Left ventricle myocardium inferior (tissue), 1 donor: Measurements from ENCODE around the gene HYCC2. TPM values are rescaled to one million over a fixed set of nuclear protein-coding genes. Genes with fewer than 3 reads are reported as not detected.
A peak's percentile ranks its signal among the peaks of the same experiment; 100 is the strongest.
"Not testable (repeated sequence)": the region's sequence is repeated elsewhere in the genome, so short reads cannot be mapped to it uniquely, and the experiment has no call there.

Experiments used
- DNase-seq: peaks from one replicate; pipeline ENCODE4 v3.0.0-alpha.2; 2020
- H3K27ac ChIP-seq: fragments of 200-600 bp; replicated peaks from 2 replicates; pipeline ENCODE4 v1.8.0; 2021
- H3K27me3 ChIP-seq: fragments of 200-600 bp; 2 replicates; pipeline ENCODE4 v1.8.0; 2021; ENCODE audit warnings: low read depth
- H3K36me3 ChIP-seq: fragments of 200-600 bp; 2 replicates; pipeline ENCODE4 v1.8.0; 2021
- H3K4me1 ChIP-seq: fragments of 200-600 bp; 2 replicates; pipeline ENCODE4 v1.8.0; 2021
- H3K4me3 ChIP-seq: fragments of 200-600 bp; 2 replicates; pipeline ENCODE4 v1.8.0; 2021; ENCODE audit warnings: mild to moderate bottlenecking, moderate library complexity
- H3K9me3 ChIP-seq: fragments of 200-600 bp; replicated peaks from 2 replicates; pipeline ENCODE4 v1.8.0; 2021
- CTCF ChIP-seq: fragments of 200-600 bp; IDR thresholded peaks from 2 replicates; pipeline ENCODE4 v1.8.0; 2021; ENCODE audit warnings: antibody characterized with exemption, mild to moderate bottlenecking, borderline replicate concordance
- intact Hi-C: fragments of 100-400 bp; cut with micrococcal nuclease; formaldehyde crosslinking; loops from one replicate; pipeline ENCODE4 v1.11.0; 2022
- total RNA-seq: library from RNA; stranded (reverse); fragmentation: NEBNext Ultra II Directional; extraction: Animal tissue kit (Norgen Biotek cat#: 25700); gene quantifications from one replicate; pipeline ENCODE4 v1.2.1, GENCODE V29; 2021
- donor health status: DM: no; HTN: yes; CAD: no; lungs with severe emphysema.

The HYCC2 gene
- total RNA-seq, 1 donor from 2014 or later = 11.5 TPM

- Histone ChIP-seq H3K4me3 (peak overlapping the region; percentile 95), H3K27me3 (no peaks in the 10 kb centered on the region), H3K4me1 (peaks cover 95% of the 10 kb centered on the region), H3K36me3 (no peaks in the 10 kb centered on the region), H3K9me3 (no peaks in the 10 kb centered on the region), H3K27ac (peak overlapping the region; percentile 93)
- TF ChIP-seq CTCF = no peak
- intact Hi-C loops = no loop called here
- no peak for DNase-seq
Observed at GRCh38 chr2:201070948-201071478, 458 bp downstream of the HYCC2 start.

GRCh38 chr2:201064797-201065329, 6.6 kb downstream of the HYCC2 start:
- no peak overlapping the region for H3K4me3 ChIP-seq
- no peak for TF ChIP-seq CTCF
- H3K36me3 ChIP-seq = peaks cover 6% of the 10 kb centered on the region
- H3K27ac ChIP-seq = no peak overlapping the region
- H3K4me1 ChIP-seq = peaks cover 45% of the 10 kb centered on the region
- no peaks in the 10 kb centered on the region for H3K9me3 ChIP-seq
- no peak for DNase-seq
- intact Hi-C loops = loop anchor here (10.0 kb wide), 1 partner anchor 160 kb away; no protein-coding TSS in a partner anchor
- H3K27me3 ChIP-seq = no peaks in the 10 kb centered on the region

GRCh38 chr2:201063516-201063915, 8.0 kb downstream of the HYCC2 start:
- intact Hi-C loops = loop anchor here (10.0 kb wide), 1 partner anchor 159 kb away; no protein-coding TSS in a partner anchor
- not testable (repeated sequence) for H3K27ac ChIP-seq
- H3K4me1 ChIP-seq = peaks cover 46% of the 10 kb centered on the region

GRCh38 chr2:201059961-201060755, 11.3 kb downstream of the HYCC2 start:
- Histone ChIP-seq H3K27ac (no peak overlapping the region), H3K4me3 (no peak overlapping the region), H3K9me3 (no peaks in the 10 kb centered on the region), H3K36me3 (peaks cover 6% of the 10 kb centered on the region), H3K4me1 (peaks cover 38% of the 10 kb centered on the region), H3K27me3 (no peaks in the 10 kb centered on the region)
- no peak for TF ChIP-seq CTCF
- no peak for DNase-seq
- intact Hi-C loops = loop anchor here (10.0 kb wide), 1 partner anchor 155 kb away; no protein-coding TSS in a partner anchor

More at GRCh38 chr2:201063516-201063915, 8.0 kb downstream of the HYCC2 start:
- H3K9me3 ChIP-seq, DNase-seq, H3K4me3 ChIP-seq, H3K27me3 ChIP-seq, H3K36me3 ChIP-seq: not testable (repeated sequence)

- intact Hi-C loops = no loop called here
- H3K36me3 ChIP-seq = peaks cover 8% of the 10 kb centered on the region
- TF ChIP-seq CTCF = no peak
- H3K4me1 ChIP-seq = peaks cover 38% of the 10 kb centered on the region
- DNase-seq = no peak
- H3K4me3 ChIP-seq = no peak overlapping the region
- no peaks in the 10 kb centered on the region for H3K27me3 ChIP-seq
- peak overlapping the region; percentile 2 for H3K27ac ChIP-seq
- no peaks in the 10 kb centered on the region for H3K9me3 ChIP-seq
Observed at GRCh38 chr2:201058914-201059313, 12.6 kb downstream of the HYCC2 start.

GRCh38 chr2:201057715-201058248, 13.7 kb downstream of the HYCC2 start:
- no peak for DNase-seq
- Histone ChIP-seq H3K27me3 (no peaks in the 10 kb centered on the region), H3K9me3 (no peaks in the 10 kb centered on the region), H3K4me3 (no peak overlapping the region), H3K4me1 (peaks cover 38% of the 10 kb centered on the region), H3K27ac (peak overlapping the region; percentile 31), H3K36me3 (peaks cover 12% of the 10 kb centered on the region)
- intact Hi-C loops = no loop called here
- TF ChIP-seq CTCF = no peak
